Liver (tissue), 9 donors: ENCODE results near the gene PSMB11. TPM values are rescaled to one million over a fixed set of nuclear protein-coding genes. Genes with fewer than 3 reads are reported as not detected.

Experiments used
- DNase-seq: peaks from one replicate; pipeline ENCODE4 v3.0.0-alpha.2; 2017; ENCODE audit warnings: low spot score
- H3K27ac ChIP-seq, 2 donors: one replicate each; pipeline ENCODE4 v1.7.0; 2013; ENCODE audit warnings: inconsistent platforms in 2 of 2, low read length in 2 of 2, control low read depth in 1 of 2, low read depth in 1 of 2, mild to moderate bottlenecking in 1 of 2
- H3K27me3 ChIP-seq, 4 donors: one replicate each; pipeline versions ENCODE4 v1.6.1 to v1.7.0; 2013; ENCODE audit warnings: low read length in 3 of 4, inconsistent platforms in 1 of 4, mild to moderate bottlenecking in 1 of 4, moderate library complexity in 1 of 4; ENCODE audit not compliant: control insufficient read depth in 4 of 4, insufficient read depth in 4 of 4
- H3K36me3 ChIP-seq, 4 donors: one replicate each; pipeline versions ENCODE4 v1.6.1 to v1.7.0; 2013; ENCODE audit warnings: low read length in 3 of 4, mild to moderate bottlenecking in 3 of 4, low read depth in 1 of 4, moderate library complexity in 1 of 4; ENCODE audit not compliant: control insufficient read depth in 4 of 4, insufficient read depth in 3 of 4
- H3K4me1 ChIP-seq, 4 donors: one replicate each; pipeline versions ENCODE4 v1.6.1 to v1.7.0; 2013; ENCODE audit warnings: low read length in 3 of 4, mild to moderate bottlenecking in 3 of 4, moderate library complexity in 1 of 4; ENCODE audit not compliant: control insufficient read depth in 4 of 4, insufficient read depth in 4 of 4
- H3K4me3 ChIP-seq, 3 donors: one replicate each; pipeline versions ENCODE4 v1.6.1 to v1.7.0; 2013; ENCODE audit warnings: low read length in 3 of 3, control low read depth in 1 of 3, low read depth in 1 of 3, mild to moderate bottlenecking in 1 of 3
- H3K9ac ChIP-seq, 2 donors: one replicate each; pipeline ENCODE4 v1.7.0; 2013; ENCODE audit warnings: low read length in 2 of 2, mild to moderate bottlenecking in 2 of 2, moderate library complexity in 2 of 2, control low read depth in 1 of 2, low read depth in 1 of 2
- H3K9me3 ChIP-seq, 4 donors: one replicate each; pipeline versions ENCODE4 v1.6.1 to v1.7.0; 2013; ENCODE audit warnings: low read length in 3 of 4; ENCODE audit not compliant: control insufficient read depth in 4 of 4
- ATF3 ChIP-seq: IDR thresholded peaks from 2 replicates; pipeline ENCODE4 v1.6.1; 2016; ENCODE audit warnings: antibody characterized with exemption
- CTCF ChIP-seq: fragments of 150-350 bp; IDR thresholded peaks from 2 replicates; pipeline ENCODE4 v1.5.1; 2017; ENCODE audit warnings: improper control_type of control experiment, low read depth, low read length; ENCODE audit not compliant: missing input control
- FOXA1 ChIP-seq: IDR thresholded peaks from 2 replicates; pipeline ENCODE4 v1.6.1; 2016; ENCODE audit warnings: antibody characterized with exemption
- FOXA2 ChIP-seq: IDR thresholded peaks from 2 replicates; pipeline ENCODE4 v1.6.1; 2016; ENCODE audit warnings: antibody characterized with exemption
- GABPA ChIP-seq, 2 donors: IDR thresholded peaks in 1 of 2; conservative IDR thresholded peaks in 1 of 2; 2 replicates each; pipeline ENCODE4 v1.6.1; 2016; ENCODE audit warnings: antibody characterized with exemption in 2 of 2, mild to moderate bottlenecking in 1 of 2, moderate library complexity in 1 of 2
- HNF4A ChIP-seq, 2 donors: conservative IDR thresholded peaks; 2 replicates each; pipeline ENCODE4 v1.6.1; 2016; ENCODE audit warnings: antibody characterized with exemption in 2 of 2, mild to moderate bottlenecking in 2 of 2
- HNF4G ChIP-seq: IDR thresholded peaks from 2 replicates; pipeline ENCODE4 v1.6.1; 2016; ENCODE audit warnings: antibody characterized with exemption
- JUND ChIP-seq, 2 donors: IDR thresholded peaks; 2 replicates each; pipeline ENCODE4 v1.6.1; 2016; ENCODE audit warnings: antibody characterized with exemption in 2 of 2
- RAD21 ChIP-seq, 2 donors: IDR thresholded peaks; 2 replicates each; pipeline ENCODE4 v1.6.1; 2016; ENCODE audit warnings: antibody characterized with exemption in 2 of 2, mild to moderate bottlenecking in 2 of 2
- RXRA ChIP-seq, 2 donors: IDR thresholded peaks; 2 replicates each; pipeline ENCODE4 v1.6.1; 2017 to 2018; ENCODE audit warnings: antibody characterized with exemption in 2 of 2, mild to moderate bottlenecking in 1 of 2
- SP1 ChIP-seq: IDR thresholded peaks from 2 replicates; pipeline ENCODE4 v1.6.1; 2018; ENCODE audit warnings: antibody characterized with exemption, mild to moderate bottlenecking
- TAF1 ChIP-seq: conservative IDR thresholded peaks from 2 replicates; pipeline ENCODE4 v1.6.1; 2016; ENCODE audit warnings: antibody characterized with exemption, mild to moderate bottlenecking
- YY1 ChIP-seq: IDR thresholded peaks from 2 replicates; pipeline ENCODE4 v1.6.1; 2016; ENCODE audit warnings: antibody characterized with exemption, mild to moderate bottlenecking
- ZBTB33 ChIP-seq: IDR thresholded peaks from 2 replicates; pipeline ENCODE4 v1.6.1; 2016; ENCODE audit warnings: antibody characterized with exemption
- WGBS: extraction: QIAGEN DNeasy Blood & Tissue Kit; methylation state at CpG from one replicate; pipeline ENCODE4 v1.1.7; 2013; 5-methylcytosine and 5-hydroxymethylcytosine counted together
- polyA plus RNA-seq, 2 donors: library from polyadenylated mRNA; stranded (reverse) in 1 of 2; unstranded in 1 of 2; fragments of 200-250 nt in 1 of 2; fragments of >200 nt in 1 of 2; fragmentation: Nextera tagmentation in 1 of 2; extraction: Ambion mirVana in 1 of 2; gene quantifications; one replicate each; pipeline versions ENCODE4 v1.2.1 to v1.2.3, GENCODE V29; 2013 to 2015
- total RNA-seq, 2 donors: library from RNA; depleted of rRNA; stranded (reverse); fragments of >200 nt; gene quantifications; one replicate each; pipeline ENCODE4 v1.2.3, GENCODE V29; 2014
- TF ChIP-seq, protein P1 (sequence below): IDR thresholded peaks from 2 replicates; pipeline ENCODE4 v1.6.1; 2016; ENCODE audit warnings: antibody characterized with exemption, mild to moderate bottlenecking
- donor health status: healthy.
- donor health status: healthy.
- donor health status: healthy.
- donor health status: healthy.
- donor health status: healthy.

Gene PSMB11
- total and polyA plus RNA-seq, 4 donors, result not detected

DNA sequence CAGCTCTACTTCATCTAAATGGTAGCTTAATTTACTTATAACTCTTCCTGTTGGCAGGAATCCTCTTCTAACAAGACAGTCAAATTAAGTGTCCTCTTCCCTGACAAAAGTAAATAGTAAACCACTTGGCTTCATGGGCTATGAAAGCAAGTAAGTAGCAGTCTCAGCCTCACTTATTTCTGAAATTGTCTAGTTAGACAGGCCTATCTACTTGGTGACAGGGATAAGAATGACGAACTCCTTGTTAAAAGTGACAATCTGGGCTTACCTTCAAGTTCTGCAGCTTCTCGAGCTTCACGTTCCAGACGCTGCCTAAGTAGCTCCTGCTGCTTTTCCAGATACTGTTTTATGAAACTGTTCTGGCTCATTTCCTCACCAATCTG, 48.2 kb downstream of the PSMB11 start:
- Histone ChIP-seq H3K4me3 (no peak overlapping the region), H3K9ac (no peak overlapping the region), H3K9me3 (no peaks in the 10 kb centered on the region), H3K27ac (no peak overlapping the region), H3K36me3 (peaks cover 14 to 54% (median 41%) of the 10 kb centered on the region in 4 donors), H3K27me3 (no peaks in the 10 kb centered on the region), H3K4me1 (peaks cover 0 to 14% (median 8%) of the 10 kb centered on the region in 4 donors)
- no peak for DNase-seq
- TF ChIP-seq YY1, result no peak
- TF ChIP-seq HNF4A (conservative IDR thresholded peaks at IDR 0.05), result no peak
- TF ChIP-seq TAF1, result no peak
- no peak for TF ChIP-seq JUND (IDR thresholded peaks at IDR 0.05)
- no peak for TF ChIP-seq FOXA1
- no peak for TF ChIP-seq SP1
- TF ChIP-seq, protein P1, sequence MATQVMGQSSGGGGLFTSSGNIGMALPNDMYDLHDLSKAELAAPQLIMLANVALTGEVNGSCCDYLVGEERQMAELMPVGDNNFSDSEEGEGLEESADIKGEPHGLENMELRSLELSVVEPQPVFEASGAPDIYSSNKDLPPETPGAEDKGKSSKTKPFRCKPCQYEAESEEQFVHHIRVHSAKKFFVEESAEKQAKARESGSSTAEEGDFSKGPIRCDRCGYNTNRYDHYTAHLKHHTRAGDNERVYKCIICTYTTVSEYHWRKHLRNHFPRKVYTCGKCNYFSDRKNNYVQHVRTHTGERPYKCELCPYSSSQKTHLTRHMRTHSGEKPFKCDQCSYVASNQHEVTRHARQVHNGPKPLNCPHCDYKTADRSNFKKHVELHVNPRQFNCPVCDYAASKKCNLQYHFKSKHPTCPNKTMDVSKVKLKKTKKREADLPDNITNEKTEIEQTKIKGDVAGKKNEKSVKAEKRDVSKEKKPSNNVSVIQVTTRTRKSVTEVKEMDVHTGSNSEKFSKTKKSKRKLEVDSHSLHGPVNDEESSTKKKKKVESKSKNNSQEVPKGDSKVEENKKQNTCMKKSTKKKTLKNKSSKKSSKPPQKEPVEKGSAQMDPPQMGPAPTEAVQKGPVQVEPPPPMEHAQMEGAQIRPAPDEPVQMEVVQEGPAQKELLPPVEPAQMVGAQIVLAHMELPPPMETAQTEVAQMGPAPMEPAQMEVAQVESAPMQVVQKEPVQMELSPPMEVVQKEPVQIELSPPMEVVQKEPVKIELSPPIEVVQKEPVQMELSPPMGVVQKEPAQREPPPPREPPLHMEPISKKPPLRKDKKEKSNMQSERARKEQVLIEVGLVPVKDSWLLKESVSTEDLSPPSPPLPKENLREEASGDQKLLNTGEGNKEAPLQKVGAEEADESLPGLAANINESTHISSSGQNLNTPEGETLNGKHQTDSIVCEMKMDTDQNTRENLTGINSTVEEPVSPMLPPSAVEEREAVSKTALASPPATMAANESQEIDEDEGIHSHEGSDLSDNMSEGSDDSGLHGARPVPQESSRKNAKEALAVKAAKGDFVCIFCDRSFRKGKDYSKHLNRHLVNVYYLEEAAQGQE, result no peak
- TF ChIP-seq GABPA (IDR thresholded peaks at IDR 0.05 in 1 of 2, conservative IDR thresholded peaks at IDR 0.05 in 1 of 2), result no peak
- no peak for TF ChIP-seq RXRA (IDR thresholded peaks at IDR 0.05)
- TF ChIP-seq ATF3, result no peak
- TF ChIP-seq ZBTB33, result no peak
- TF ChIP-seq RAD21 (IDR thresholded peaks at IDR 0.05), result no peak
- no peak for TF ChIP-seq CTCF
- 85% methylated on average over 4 of the region's 4 CpGs for WGBS

DNA sequence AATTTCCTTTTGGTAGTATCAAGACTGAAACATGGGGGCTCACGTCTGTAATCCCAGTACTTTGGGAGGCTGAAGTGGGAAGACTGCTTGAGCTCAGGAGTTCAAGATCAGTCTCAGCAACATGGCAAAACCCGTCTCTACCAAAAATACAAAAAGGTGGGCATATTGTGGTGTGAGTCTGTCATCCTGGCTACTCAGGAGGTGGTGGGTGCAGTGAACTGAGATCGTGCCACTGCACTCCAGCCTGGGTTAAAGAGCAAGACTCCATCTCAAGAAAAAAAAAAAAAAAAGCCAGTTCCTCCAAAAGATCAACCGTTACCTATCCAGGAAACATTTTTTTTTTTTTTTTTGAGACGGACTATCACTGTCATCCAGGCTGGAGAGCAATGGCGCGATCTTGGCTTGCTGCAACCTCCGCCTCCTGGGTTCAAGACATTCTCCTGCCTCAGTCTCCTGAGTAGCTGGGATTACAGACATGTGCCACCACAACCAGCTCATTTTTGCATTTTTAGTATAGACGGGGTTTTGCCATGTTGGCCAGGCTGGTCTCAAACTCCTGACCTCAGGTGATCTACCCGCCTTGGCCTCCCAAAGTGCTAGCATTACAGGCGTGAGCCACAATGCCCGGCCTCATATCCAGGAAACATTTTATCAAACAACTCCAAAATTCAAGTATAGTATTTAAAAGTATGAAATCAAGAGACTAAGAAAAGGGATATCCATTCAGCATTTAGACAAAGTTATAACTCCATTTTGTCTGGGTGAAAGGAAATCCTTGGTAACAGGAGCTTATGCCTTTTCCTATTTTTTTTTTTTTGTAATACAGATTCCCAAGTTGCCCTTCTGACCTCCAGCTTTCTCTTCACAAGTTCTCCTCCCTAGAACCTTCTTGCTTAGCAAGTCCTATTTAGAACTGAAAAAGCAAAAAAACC, 49.5 kb downstream of the PSMB11 start:
- Histone ChIP-seq H3K27me3 (no peaks in the 10 kb centered on the region), H3K4me3 (no peak overlapping the region), H3K4me1 (peaks cover 0 to 14% (median 8%) of the 10 kb centered on the region in 4 donors), H3K27ac (no peak overlapping the region), H3K36me3 (peaks cover 13 to 42% (median 29%) of the 10 kb centered on the region in 4 donors), H3K9me3 (no peaks in the 10 kb centered on the region), H3K9ac (no peak overlapping the region)
- no peak for TF ChIP-seq RXRA (IDR thresholded peaks at IDR 0.05)
- TF ChIP-seq TAF1, result no peak
- TF ChIP-seq HNF4G, result no peak
- TF ChIP-seq ATF3, result no peak
- TF ChIP-seq GABPA (IDR thresholded peaks at IDR 0.05 in 1 of 2, conservative IDR thresholded peaks at IDR 0.05 in 1 of 2), result no peak
- no peak for TF ChIP-seq HNF4A (conservative IDR thresholded peaks at IDR 0.05)
- no peak for TF ChIP-seq JUND (IDR thresholded peaks at IDR 0.05)
- TF ChIP-seq YY1, result no peak
- no peak for TF ChIP-seq RAD21 (IDR thresholded peaks at IDR 0.05)
- no peak for TF ChIP-seq FOXA1
- TF ChIP-seq, protein P1, result no peak
- TF ChIP-seq SP1, result no peak
- TF ChIP-seq FOXA2, result no peak
- 89% methylated on average over 12 of the region's 12 CpGs for WGBS
- no peak for DNase-seq
